GM13977 (cell line): ENCODE results near the gene ZNRF3.
"Not testable (repeated sequence)": the region's sequence is repeated elsewhere in the genome, so short reads cannot be mapped to it uniquely, and the experiment has no call there.

Experiments used
- DNase-seq: peaks from one replicate; pipeline ENCODE4 v3.0.0; 2012; ENCODE audit warnings: low spot score
- CTCF ChIP-seq: IDR thresholded peaks from 2 replicates; pipeline ENCODE4 v1.5.1; 2012; ENCODE audit warnings: mild to moderate bottlenecking, control low read depth; ENCODE audit not compliant: insufficient read depth; ENCODE audit errors: extremely low read depth, missing control alignments
- in situ Hi-C: fragments of 300-500 bp; cut with MboI; formaldehyde crosslinking; loops from one replicate; pipeline ENCODE4 v1.12.0; 2022; ENCODE audit warnings: low sequenced_read_pairs, low pct_unique_long_range_greater_than_20kb, mixed read lengths, inconsistent platforms; ENCODE audit not compliant: unreplicated experiment

Gene ZNRF3

GRCh38 chr22:28940441-28940840 lies 57.1 kb downstream of the ZNRF3 start:
- TF ChIP-seq CTCF = no peak
- in situ Hi-C loops = no loop called here
- DNase-seq = no peak

- in situ Hi-C loops = no loop called here
- TF ChIP-seq CTCF = no peak
- DNase-seq = no peak
Measured at GRCh38 chr22:28942333-28942732, 59.0 kb downstream of the ZNRF3 start.

GRCh38 chr22:28942801-28943500 lies 59.6 kb downstream of the ZNRF3 start:
- in situ Hi-C loops = no loop called here
- no peak for DNase-seq

GRCh38 chr22:28943501-28943879 lies 60.1 kb downstream of the ZNRF3 start:
- no peak for TF ChIP-seq CTCF
- in situ Hi-C loops = no loop called here
- DNase-seq = no peak

More at GRCh38 chr22:28942801-28943500, 59.6 kb downstream of the ZNRF3 start:
- TF ChIP-seq CTCF = no peak

- no peak for TF ChIP-seq CTCF
- DNase-seq = no peak
- in situ Hi-C loops = no loop called here
Measured at GRCh38 chr22:28947125-28947524, 63.8 kb downstream of the ZNRF3 start.

- DNase-seq = no peak
- TF ChIP-seq CTCF = no peak
- in situ Hi-C loops = no loop called here
Measured at GRCh38 chr22:28948424-28948823, 65.1 kb downstream of the ZNRF3 start.

- in situ Hi-C loops, DNase-seq: not testable (repeated sequence)
Measured at GRCh38 chr22:28948860-28949551, 65.6 kb downstream of the ZNRF3 start.
